Mammary microvascular endothelial cell (primary cell): Measurements from ENCODE around the gene SMIM10L1. TPM values are rescaled to one million over a fixed set of nuclear protein-coding genes. Genes with fewer than 3 reads are reported as not detected.

ENCODE experiments used
- total RNA-seq: library from RNA; depleted of rRNA; stranded (reverse); fragments of >200 nt; gene quantifications from 2 replicates; pipeline ENCODE4 v1.2.3, GENCODE V29; 2015

Gene SMIM10L1
- total RNA-seq = 6.6 and 9.2 TPM in 2 replicates

GRCh38 chr12:11171145-11171968, at the start of gene SMIM10L1:
TSS of gene SMIM10L1 (plus strand) at chr12:11171194. CDS start at chr12:11171357, 163 bp downstream.

GRCh38 chr12:11134305-11134704, 36.7 kb upstream of the SMIM10L1 start, which contains the start of gene TAS2R30:
TSS of gene TAS2R30 (minus strand) at chr12:11134644. CDS start at chr12:11134244, 400 bp downstream.

GRCh38 chr12:11186837-11187236, 15.8 kb downstream of the SMIM10L1 start, which contains the start of gene TAS2R42:
TSS of gene TAS2R42 (minus strand) at chr12:11186937. CDS start at chr12:11186937, 0 bp downstream.

Other genes starting within 250 kb of the SMIM10L1 start
- gene PRH2, start 242.0 kb upstream of the SMIM10L1 start, total RNA-seq = not detected in 2 replicates
- gene TAS2R14, start 231.9 kb upstream of the SMIM10L1 start, total RNA-seq = 0.07 and 0.84 TPM in 2 replicates
- gene TAS2R50, start 184.3 kb upstream of the SMIM10L1 start, total RNA-seq = 0.15 and 0.20 TPM in 2 replicates
- 0.10 and 0.13 TPM in 2 replicates for gene TAS2R20, start 172.9 kb upstream of the SMIM10L1 start, total RNA-seq
- gene TAS2R19, start 148.6 kb upstream of the SMIM10L1 start, total RNA-seq = 0.39 and 0.53 TPM in 2 replicates
- 0.15 TPM in 1 of 2 replicates, not detected in the other for gene TAS2R31, start 139.8 kb upstream of the SMIM10L1 start, total RNA-seq
- 0.34 and 0.73 TPM in 2 replicates for gene TAS2R46, start 108.9 kb upstream of the SMIM10L1 start, total RNA-seq
- 0.53 TPM in 1 of 2 replicates, not detected in the other for gene TAS2R43, start 78.9 kb upstream of the SMIM10L1 start, total RNA-seq
- gene TAS2R30, start 36.5 kb upstream of the SMIM10L1 start, total RNA-seq = 0.05 and 0.20 TPM in 2 replicates
- gene TAS2R42, start 15.7 kb downstream of the SMIM10L1 start, total RNA-seq = not detected in 2 replicates
- not detected in 2 replicates for gene PRB3, start 98.5 kb downstream of the SMIM10L1 start, total RNA-seq
- gene PRB4, start 139.2 kb downstream of the SMIM10L1 start, total RNA-seq = not detected in 2 replicates
- gene PRB2, start 224.4 kb downstream of the SMIM10L1 start, total RNA-seq = not detected in 2 replicates